HG02973 (cell line): ENCODE data around the gene EBP.
"Not testable (repeated sequence)": the region's sequence is repeated elsewhere in the genome, so short reads cannot be mapped to it uniquely, and the experiment has no call there.

ENCODE experiments used
- ATAC-seq: cut with Tn5 transposase; IDR thresholded peaks from one replicate; pipeline ENCODE4 v1.9.1; 2021; ENCODE audit warnings: moderate library complexity; ENCODE audit not compliant: unreplicated experiment

EBP gene

DNA sequence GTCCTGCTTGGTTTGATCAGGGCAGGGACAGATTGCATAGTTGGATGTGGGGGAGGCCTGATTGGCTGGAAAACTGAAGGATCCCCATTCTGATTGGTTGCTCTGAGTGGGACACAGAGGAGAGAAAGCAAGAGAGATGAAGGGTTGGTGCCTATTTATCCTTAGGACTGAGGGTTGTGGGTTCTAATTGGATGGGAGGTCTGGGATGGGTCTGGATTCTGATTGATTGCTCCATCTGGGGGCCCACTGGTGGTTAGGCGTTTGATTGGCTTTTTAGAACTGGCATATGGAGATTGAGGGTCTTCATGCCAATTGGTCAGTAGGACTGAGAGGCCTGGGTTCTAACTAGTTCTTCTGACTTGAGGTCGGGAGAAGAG lies 644 bp upstream of the EBP start:
- ATAC-seq: no peak

DNA sequence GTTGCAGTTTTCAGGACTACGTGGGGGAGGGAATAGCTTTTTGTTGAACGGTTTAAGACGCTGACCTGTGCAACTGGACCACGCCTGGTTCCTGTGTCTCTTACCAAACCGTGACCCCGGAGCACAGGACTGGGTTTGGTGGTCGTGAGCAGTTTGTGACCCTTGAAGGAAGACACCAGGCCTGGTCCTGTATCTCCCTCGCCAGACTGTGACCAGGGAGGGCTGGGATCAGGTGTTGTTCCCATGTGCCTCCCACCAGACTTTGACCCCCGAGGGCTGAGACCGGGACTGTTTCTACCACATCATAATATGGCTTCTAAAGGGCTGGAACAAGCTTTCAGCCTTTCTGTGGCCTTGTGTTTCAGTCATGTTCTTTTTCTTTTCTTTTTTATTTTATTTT lies 683 bp downstream of the EBP start:
- ATAC-seq: no peak

DNA sequence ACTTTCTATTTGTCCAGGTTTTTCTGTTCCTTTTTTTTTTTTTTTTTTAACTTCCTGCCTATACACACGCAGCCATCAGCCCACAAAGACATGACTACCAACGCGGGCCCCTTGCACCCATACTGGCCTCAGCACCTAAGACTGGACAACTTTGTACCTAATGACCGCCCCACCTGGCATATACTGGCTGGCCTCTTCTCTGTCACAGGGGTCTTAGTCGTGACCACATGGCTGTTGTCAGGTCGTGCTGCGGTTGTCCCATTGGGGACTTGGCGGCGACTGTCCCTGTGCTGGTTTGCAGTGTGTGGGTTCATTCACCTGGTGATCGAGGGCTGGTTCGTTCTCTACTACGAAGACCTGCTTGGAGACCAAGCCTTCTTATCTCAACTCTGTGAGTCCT lies 2.1 kb downstream of the EBP start:
- ATAC-seq: no peak

DNA sequence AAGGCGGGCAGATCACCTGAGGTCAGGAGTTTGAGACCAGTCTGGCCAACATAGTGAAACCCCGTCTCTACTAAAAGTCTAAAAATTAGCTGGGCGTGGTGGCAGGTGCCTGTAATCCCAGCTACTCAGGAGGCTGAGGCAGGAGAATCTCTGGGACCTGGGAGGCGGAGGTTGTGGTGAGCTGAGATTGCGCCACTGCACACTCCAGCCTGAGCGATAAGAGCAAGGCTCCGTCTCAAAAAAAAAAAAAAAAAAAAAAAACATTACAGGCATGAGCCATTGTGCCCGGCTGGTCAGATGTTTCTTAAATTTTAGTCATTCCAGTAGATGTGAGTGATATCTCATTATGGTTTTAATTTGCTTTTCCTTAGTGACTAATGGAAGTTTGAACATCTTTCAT lies 4.2 kb downstream of the EBP start:
- not testable (repeated sequence) for ATAC-seq

DNA sequence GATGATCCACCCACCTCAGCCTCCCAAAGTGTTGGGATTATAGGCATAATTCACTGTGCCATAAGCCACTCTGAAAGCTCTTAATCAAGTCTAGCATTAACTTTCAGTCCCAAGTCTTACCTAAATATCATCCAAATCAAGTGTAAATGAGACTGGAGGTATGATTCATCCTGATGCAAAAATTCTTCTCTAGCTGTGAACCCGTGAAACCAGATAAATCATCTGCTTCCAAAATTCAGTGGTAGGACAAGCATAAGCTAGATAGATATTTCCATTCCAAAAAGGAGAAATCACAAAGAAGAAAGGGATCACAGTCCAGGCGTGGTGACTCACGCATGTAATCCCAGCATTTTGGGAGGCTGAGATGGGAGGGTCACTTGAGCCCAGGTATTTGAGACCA lies 9.1 kb downstream of the EBP start:
- ATAC-seq: no peak

DNA sequence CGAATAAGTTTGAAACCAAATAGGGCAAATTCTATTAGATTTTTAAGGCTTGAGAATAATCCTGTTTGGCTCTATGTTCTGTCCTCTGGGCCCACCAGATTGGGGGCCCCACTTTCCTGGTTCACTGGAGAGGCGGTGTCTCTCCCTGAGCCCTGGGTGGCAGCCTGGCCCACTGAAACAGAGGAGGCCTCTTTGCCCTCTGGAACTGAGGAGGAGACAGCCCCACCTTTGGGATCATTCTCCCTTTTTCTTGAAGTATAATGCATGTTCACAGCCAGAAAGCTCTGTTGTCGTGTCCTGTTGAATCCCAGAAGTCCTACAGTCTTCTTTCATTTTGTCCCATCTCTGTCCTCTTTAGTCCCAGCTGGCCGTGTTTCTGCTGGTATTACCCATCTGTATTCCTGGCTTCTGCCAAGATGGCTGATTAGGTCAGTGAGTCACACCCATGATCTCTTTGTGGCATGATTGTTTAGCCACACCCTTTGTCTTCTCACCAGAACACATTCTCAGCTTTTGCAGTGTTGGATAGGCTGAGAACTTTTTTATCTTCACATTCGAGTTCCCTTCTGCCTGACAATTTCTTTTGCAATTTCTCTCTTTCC lies 9.9 kb downstream of the EBP start:
- no peak for ATAC-seq

DNA sequence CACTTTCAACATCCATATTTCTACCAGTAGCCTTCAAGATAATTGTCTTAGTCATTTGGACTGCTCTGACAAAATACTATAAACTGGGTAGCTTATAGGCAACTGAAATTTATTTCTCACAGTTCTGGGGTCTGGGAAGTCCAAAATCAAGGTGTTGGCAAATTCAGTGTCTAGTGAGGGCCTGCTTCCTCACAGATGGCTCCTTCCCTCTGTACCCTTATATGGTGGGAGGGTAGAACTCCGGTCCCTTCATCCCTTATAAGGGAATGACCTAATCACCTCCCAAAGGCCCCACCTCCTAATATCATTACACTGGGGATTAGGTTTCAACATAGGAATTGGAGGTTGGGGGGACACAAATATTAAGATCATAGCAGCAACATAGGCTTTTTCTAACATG lies 10.6 kb downstream of the EBP start:
- ATAC-seq: no peak

DNA sequence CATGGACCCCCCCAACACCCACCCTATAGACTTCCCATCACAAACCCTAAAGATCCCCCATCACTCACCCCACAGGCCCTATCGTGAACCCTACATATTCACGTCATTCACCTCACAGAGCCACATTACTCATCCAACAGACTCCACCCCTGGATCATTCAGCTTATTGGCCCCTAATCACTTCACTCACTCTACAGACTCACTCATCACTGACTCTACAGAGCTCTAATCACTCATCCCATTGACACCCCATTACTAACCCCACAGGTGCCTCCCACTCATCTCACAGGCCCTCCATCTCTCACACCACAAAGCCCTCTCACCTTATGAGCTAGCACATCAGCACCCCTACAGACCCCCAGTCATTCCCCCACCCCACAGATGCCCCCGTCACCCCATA lies 11.6 kb downstream of the EBP start:
- ATAC-seq: no peak

DNA sequence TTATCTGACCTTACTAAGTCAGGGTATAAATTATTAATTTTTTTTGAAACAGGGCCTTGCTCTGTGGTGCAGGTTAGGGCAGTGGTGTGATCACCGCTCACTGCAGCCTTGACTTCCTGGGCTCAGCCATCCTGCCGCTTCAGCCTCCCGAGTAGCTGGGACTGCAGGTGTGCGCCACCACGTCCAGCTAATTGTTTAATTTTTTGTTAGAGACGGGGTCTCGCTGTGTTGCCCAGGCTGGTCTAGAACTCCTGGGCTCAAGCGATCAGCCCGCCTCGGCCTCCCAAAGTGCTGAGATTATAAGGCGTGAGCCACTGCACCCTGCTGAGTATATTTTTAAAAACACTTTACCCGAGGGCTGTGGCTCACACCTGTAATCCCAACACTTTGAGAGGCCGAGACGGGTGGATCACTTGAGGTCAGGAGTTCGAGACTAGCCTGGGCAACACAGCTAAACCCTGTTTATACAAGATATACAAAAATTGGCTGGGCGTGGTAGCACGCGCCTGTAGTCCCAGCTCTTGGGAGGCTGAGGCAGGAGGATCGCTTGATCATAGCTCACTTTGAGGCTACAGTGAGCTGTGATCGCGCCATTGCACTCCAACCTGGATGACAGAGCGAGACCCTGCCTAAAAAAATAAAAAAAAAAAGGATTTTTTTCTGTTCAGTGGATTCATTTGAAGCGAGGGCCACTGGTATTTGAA lies 17.2 kb downstream of the EBP start:
- no peak for ATAC-seq

DNA sequence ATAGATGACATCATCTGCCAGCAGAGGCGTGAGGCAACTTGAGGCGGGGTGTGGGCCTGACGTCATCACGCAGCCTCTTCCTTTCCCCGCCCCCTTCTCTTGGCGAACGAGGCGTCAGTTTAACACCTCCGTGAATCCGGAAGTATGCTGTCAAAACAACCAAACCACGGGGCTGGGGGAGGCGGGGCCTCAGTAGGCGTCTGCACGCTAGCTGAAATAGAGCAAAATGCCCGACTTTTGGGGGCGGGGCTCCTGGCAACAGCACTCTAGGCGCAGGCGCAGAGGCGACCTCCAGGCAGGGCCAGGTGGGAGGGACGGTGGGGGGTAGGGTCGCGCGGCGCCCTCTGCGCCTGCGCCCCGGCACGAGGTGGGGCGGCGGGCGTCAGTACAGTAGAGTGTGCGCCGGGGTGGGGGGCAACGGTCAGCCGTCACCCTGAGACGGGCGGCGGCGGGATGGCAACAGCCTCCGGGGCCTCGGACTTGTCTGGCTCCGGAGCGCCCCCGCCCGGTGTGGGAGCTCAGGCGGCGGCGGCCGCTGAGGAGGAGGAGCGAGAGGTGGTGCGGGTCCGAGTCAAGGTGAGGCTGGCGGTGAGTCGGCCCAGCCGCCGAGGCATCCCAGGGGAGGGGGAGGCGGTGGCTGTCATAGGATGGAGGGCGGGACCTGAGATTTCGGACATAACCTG lies 17.9 kb downstream of the EBP start, which contains the start of gene TBC1D25:
Gene TBC1D25 (plus strand): TSS at position 370 of the 683 bp plus-strand sequence. CDS start 84 bp downstream, at position 454.
- ATAC-seq: peak; percentile 73

DNA sequence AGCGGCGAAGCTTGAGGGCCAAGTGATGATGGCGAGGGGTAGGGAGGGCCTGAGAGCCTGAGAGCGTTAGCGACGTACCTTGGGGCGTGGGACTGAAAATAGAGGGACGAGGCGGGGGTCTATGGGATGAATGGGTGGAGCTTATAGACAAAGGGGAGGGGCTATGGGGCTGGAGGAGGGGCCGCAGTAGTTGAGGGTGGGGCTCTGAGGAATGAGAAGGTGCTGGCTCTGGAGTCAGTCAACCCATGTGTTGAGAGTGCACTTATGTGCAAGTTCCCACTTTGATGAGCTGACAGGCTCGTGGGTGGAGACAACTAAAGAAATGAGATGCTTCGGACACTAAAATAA lies 18.4 kb downstream of the EBP start:
- ATAC-seq: peak; percentile 39

DNA sequence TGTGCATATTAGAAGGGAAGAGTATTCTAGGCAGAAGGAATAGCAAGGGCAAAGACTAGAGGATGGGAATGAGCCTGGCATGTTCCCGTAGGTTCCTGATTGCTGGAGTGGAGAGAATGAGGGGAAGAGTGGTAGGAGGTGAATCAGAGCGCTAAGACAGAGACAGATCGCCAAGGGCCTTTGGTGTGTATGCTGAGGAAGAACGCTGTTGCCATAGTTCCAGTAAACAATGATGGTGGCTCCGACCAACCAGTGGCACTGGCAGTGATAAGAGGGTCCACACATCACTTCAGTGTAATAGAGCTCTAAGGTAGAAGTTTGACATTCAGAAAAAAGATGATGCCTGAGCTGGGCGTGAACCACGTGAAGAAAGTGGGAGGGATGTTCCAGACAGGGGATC lies 18.9 kb downstream of the EBP start:
- ATAC-seq: no peak

DNA sequence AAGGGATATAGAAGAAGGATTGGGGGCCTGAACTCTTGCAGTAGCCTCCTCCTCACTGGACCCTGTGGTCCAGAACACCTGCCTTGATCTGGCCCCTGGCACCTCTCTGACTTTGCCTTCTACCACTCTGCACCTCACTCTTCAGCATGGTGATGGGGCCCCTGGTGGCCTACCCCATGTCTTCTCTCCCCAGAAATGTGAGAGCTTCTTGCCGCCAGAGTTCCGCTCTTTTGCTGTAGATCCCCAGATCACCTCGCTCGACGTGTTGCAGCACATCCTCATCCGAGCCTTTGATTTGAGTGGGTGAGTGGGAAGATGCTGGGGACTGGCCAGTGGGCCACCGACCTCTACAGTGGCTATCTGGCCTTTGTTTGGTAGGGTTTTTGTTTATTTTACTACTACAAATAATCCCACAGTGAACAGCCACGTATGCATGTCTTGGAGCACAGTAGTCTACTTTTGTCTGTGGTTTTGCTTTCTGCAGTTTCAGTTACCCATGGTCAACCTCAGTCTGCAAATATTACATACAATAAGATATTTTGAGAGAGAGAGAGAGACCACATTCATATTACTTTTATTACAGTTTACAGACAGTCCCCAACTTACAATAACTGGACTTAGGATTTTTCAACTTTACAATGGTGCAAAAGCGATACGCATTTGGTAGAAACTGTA lies 19.7 kb downstream of the EBP start:
- ATAC-seq: no peak

DNA sequence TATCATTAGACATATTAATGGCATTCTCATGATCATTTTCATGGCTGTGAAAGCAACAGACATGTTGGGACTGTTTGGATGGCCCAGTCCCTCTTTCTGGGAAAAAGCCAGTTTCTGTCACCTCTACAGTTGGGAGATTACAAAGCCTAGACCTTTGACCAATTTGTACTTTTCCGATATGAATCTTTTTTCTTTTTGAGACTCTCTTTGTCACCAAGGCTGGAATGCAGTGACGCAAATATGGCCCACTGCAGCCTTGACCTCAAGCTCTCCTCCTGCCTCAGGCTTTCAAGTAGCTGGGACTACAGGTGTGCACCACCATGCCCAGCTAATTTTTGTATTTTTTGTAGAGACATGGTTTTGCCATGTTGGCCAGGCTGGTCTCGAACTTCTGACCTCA lies 27.3 kb downstream of the EBP start:
- no peak for ATAC-seq

DNA sequence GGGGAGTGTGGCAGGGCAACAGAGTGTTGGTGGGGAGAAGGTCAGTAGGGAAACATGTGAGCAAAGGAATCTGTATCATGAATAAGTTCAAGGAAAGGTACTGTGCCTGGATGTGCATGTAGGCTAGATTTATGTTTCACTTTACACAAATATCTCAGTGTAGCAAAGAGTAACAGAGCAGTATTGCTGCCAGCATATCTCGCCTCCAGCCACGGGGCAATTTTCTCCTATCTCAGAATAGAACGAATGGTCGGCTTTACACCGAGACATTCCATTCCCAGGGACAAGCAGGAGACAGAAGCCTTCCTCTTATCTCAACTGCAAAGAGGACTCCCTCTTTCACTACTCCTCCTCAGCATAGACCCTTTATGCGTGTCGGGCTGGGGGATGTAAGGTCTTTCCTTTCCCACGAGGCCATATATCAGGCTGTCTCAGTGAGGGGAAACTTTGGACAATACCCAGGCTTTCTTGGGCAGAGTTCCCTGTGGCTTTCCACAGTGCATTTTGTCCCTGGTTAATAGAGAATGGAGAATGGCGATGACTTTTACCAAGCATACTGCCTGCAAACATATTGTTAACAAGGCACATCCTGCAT lies 34.2 kb downstream of the EBP start:
- not testable (repeated sequence) for ATAC-seq

DNA sequence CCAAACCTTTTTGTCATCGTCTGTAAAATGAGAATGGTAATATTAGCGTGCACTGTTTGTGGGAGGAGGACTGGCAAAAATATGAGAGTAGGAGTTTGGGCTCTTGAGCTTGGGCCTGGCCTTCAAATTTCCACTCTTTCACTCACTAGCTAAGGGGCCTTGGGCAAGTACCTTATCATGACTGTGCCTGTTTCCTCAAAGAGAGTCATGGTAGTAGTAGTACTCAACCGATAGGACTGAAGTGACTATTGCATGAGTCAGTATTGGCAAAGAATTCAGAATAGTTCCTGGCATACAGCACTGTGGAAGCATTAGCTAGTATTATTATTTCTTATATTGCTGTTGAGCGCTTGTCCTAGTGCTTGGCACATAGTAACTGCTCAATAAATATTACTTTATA lies 36.7 kb downstream of the EBP start:
- no peak for ATAC-seq

DNA sequence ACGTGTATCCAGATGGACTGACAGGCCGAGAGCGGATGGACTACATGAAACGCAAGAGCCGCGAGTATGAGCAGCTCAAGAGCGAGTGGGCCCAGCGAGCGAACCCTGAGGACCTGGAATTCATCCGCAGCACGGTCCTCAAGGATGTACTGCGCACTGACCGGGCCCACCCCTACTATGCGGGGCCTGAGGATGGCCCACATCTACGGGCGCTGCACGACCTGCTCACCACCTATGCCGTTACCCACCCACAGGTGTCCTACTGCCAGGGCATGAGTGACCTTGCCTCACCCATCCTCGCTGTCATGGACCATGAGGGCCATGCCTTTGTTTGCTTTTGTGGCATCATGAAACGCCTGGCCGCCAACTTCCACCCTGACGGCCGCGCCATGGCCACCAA lies 38.0 kb downstream of the EBP start:
- ATAC-seq: no peak

DNA sequence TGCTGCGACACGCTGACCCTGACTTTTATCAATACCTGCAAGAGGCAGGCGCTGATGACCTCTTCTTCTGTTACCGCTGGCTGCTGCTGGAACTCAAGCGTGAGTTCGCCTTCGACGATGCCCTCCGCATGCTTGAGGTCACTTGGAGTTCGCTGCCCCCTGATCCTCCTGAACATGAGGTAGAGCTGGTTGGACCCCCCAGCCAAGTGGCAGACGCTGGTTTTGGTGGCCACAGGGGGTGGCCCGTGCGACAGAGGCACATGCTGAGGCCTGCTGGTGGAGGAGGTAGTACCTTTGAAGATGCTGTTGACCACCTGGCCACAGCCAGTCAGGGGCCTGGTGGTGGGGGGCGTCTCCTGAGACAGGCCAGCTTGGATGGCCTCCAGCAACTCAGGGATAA lies 38.4 kb downstream of the EBP start:
- no peak for ATAC-seq

DNA sequence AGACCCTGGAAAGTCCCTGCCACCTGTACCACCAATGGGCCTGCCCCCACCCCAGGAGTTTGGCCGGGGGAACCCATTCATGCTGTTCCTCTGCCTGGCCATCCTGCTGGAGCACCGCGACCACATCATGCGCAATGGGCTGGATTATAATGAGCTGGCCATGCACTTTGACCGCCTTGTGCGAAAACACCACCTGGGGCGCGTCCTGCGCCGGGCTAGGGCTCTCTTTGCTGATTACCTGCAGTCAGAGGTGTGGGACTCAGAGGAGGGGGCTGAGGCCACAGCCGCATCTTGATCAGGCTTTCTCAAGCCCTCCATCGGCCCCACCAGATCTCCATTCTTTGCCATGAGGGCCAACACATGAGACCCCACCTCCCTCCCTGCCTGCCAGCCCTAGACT lies 39.1 kb downstream of the EBP start:
- ATAC-seq: no peak

DNA sequence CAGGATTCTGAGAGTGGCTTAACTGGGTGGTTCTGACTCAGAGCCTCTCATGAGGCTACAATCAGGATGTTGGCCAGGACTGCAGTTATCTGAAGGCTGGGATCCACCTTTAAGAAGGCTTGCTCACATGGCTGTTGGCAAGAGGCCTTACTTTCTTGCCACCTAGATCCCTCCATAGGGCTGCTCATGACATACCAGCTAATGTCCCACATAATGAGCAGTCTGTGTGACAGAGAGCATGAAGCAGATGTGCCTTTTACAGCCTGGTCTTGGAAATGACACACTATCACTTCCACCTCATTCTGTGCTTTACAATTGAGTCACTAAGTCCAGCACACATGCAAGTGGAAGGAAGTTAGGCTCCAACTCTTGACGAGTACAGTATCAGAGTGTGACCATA lies 48.4 kb downstream of the EBP start:
- ATAC-seq: peak; percentile 50

DNA sequence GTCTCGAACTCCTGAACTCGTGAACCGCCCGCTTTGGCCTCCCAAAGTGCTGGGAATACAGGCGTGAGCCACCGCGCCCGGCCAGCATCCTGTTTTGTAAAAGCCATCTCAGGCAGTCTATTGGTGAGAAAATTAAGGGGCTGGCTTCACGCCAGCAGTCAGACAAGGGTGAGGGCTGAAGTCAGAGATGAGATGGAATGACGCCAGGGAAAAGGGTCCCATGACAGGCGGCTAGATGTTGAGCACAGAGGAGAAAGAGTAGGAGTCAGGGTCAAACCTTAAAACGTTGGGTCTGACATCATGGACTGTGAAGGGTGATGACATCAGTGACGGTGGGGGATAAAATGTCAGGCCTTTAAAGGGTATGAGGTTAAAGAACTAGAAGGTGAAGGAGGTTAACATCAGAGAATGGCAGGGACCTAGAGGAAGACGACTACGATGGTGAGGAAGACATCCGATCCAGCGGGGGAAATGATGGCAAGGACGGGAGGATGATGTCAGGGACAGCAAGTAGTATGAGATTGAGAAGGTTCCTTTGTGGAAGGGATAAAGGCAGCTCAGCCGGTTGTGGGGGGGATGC lies 52.2 kb downstream of the EBP start:
- peak; percentile 24 for ATAC-seq
